Skeletal muscle cell (primary cell): ENCODE results near the gene MDFIC.

Source experiments
- DNase-seq: peaks from one replicate; pipeline ENCODE4 v3.0.0-alpha.2; 2010; ENCODE audit warnings: low read depth
- H3K4me3 ChIP-seq: 2 replicates; pipeline ENCODE4 v1.5.1; 2011; ENCODE audit warnings: low read depth, mild to moderate bottlenecking, control low read depth, low read length, moderate library complexity

MDFIC gene

GRCh38 chr7:115060095-115060870, 138.4 kb downstream of the MDFIC start:
- no peak for DNase-seq
- no peak overlapping the region for H3K4me3 ChIP-seq

DNA sequence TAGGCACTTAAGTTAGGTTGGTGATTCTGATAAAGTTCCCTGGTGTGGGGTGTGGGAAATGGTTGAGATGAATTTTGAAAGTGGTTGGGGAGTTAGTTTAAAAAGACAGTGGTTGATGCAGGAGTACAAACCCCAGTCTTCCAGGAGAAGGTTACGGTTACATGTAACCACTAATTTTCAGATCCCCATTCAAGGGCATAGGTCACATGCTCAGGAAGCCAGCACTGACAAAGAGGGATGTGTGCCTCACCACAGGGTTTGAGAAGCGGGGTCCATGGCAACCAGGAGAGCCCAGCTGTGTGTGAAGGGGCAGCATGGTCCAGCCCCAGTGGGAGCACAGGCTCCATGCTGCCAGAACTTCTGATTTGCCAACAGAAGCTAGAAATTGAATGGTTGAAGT, 144.2 kb downstream of the MDFIC start:
- no peak for DNase-seq
- H3K4me3 ChIP-seq, result no peak overlapping the region

GRCh38 chr7:115066634-115067033, 144.7 kb downstream of the MDFIC start:
- DNase-seq, result no peak
- no peak overlapping the region for H3K4me3 ChIP-seq

DNA sequence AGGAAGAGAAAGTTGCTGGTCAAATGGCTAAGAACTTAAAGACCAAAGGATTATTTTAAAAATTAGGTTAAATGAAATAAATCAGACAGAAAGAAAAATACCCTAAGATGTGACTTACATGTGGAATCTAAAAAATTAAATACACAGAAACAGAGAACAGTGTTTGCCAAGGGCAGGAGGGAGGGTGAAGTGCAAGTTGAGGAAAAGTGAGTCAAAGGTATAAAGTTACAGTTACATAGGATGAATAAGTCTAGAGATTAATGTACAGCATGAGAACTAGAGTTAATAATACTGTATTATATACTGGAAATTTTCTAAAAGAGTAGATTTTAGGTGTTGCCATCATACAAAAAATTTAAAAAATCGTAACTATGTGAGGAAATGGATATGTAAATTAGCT, 146.3 kb downstream of the MDFIC start:
- H3K4me3 ChIP-seq, result no peak overlapping the region
- DNase-seq, result no peak
